HepG2 (cell line): Measurements from ENCODE around the gene SNX7. TPM values are rescaled to one million over a fixed set of nuclear protein-coding genes. Genes with fewer than 3 reads are reported as not detected.

Experiments used
- ATAC-seq: fragments of 200-7000 bp; cut with Tn5 transposase; 3 replicates; pipeline ENCODE4 v1.9.1; 2020; ENCODE audit warnings: mild to moderate bottlenecking, moderate library complexity
- BruUV-seq: library from RNA; stranded (reverse); fragments of 400-500 nt; replicated peaks from 2 replicates; lab custom pipeline; 2021; lab: Mats Ljungman, UMichigan
- CTCF ChIA-PET: fragments of 300-600 bp; formaldehyde crosslinking; extraction: SDS; loops from one replicate; lab custom pipeline; 2021; ENCODE audit warnings: low total read pairs, inconsistent platforms, low intra/inter-chr PET ratio; lab: Yijun Ruan, JAX
- POLR2A ChIA-PET: fragments of 350-600 bp; sonication (Branson Sonifier 250); formaldehyde crosslinking; loops from one replicate; lab custom pipeline; 2020; ENCODE audit warnings: antibody characterized with exemption, inconsistent platforms; lab: Yijun Ruan, JAX
- DNase-seq: peaks from one replicate; pipeline ENCODE4 v3.0.0-alpha.2; 2015; ENCODE audit warnings: low spot score
- FAIRE-seq: peaks from 3 replicates; lab custom pipeline; 2011; peaks lifted over from hg19 to GRCh38; lab: Jason Lieb, UNC
- H2AFZ ChIP-seq: one replicate; pipeline ENCODE4 v1.6.1; 2011; ENCODE audit warnings: low read length, inconsistent platforms
- H3K27ac ChIP-seq: fragments of 300-600 bp; 3 replicates; pipeline ENCODE4 v1.8.0; 2011; ENCODE audit warnings: mixed run types, mild to moderate bottlenecking, mixed read lengths, low read length, inconsistent platforms; ENCODE audit not compliant: insufficient read depth; ENCODE audit errors: extremely low read length
- H3K27me3 ChIP-seq, 2 experiments: fragments of 200-600 bp in 1 of 2; 2 replicates in 1 of 2; 3 replicates in 1 of 2; pipeline versions ENCODE4 v1.6.0 to v1.8.0; 2011; ENCODE audit warnings: low read length in 2 of 2, mild to moderate bottlenecking in 2 of 2, moderate library complexity in 2 of 2, inconsistent platforms in 1 of 2; ENCODE audit not compliant: insufficient read depth in 2 of 2, control insufficient read depth in 1 of 2
- H3K36me3 ChIP-seq, 2 experiments: fragments of 200-600 bp in 1 of 2; replicated peaks in 1 of 2; 2 replicates in 1 of 2; 3 replicates in 1 of 2; pipeline versions ENCODE4 v1.5.1 to v1.8.0; 2011; ENCODE audit warnings: low read length in 2 of 2, inconsistent platforms in 1 of 2; ENCODE audit not compliant: insufficient read depth in 2 of 2, control insufficient read depth in 1 of 2
- H3K4me1 ChIP-seq: 2 replicates; pipeline ENCODE4 v1.5.1; 2012; ENCODE audit warnings: low read length, inconsistent platforms; ENCODE audit not compliant: insufficient read depth
- H3K4me2 ChIP-seq: 2 replicates; pipeline ENCODE4 v1.6.0; 2011; ENCODE audit warnings: low read depth, low read length, inconsistent platforms
- H3K4me3 ChIP-seq, 3 experiments: fragments of 200-600 bp in 1 of 3; sonication (generic), shearing (Covaris generic) in 1 of 3; replicated peaks in 1 of 3; 2 replicates each; pipeline ENCODE4 v1.5.1; 2011 to 2016; ENCODE audit warnings: low read length in 3 of 3, inconsistent platforms in 2 of 3, low read depth in 2 of 3, mild to moderate bottlenecking in 2 of 3, control low read depth in 1 of 3, mixed read lengths in 1 of 3; ENCODE audit not compliant: insufficient read depth in 1 of 3
- H3K79me2 ChIP-seq: one replicate; pipeline ENCODE4 v1.6.1; 2011; ENCODE audit warnings: low read length, inconsistent platforms; ENCODE audit not compliant: insufficient read depth
- H3K9ac ChIP-seq: 2 replicates; pipeline ENCODE4 v1.6.0; 2011; ENCODE audit warnings: mild to moderate bottlenecking, low read depth, low read length, inconsistent platforms; ENCODE audit not compliant: insufficient read depth
- H3K9me3 ChIP-seq: 2 replicates; pipeline ENCODE4 v1.5.1; 2012; ENCODE audit warnings: mild to moderate bottlenecking, low read length
- H4K20me1 ChIP-seq: 2 replicates; pipeline ENCODE4 v1.6.0; 2011; ENCODE audit warnings: inconsistent platforms, mild to moderate bottlenecking, low read length, moderate library complexity; ENCODE audit not compliant: insufficient read depth
- ASH2L ChIP-seq: fragments of 300-600, 200-600 bp; sonication (generic); IDR thresholded peaks from 2 replicates; pipeline ENCODE4 v1.7.0; 2017; ENCODE audit warnings: low read depth, mild to moderate bottlenecking, moderate library complexity, mixed read lengths, low read length; ENCODE audit not compliant: insufficient read length
- CTCF ChIP-seq: sonication (generic); formaldehyde crosslinking; IDR thresholded peaks from 2 replicates; pipeline ENCODE4 v1.5.0; 2020; ENCODE audit warnings: mild to moderate bottlenecking, missing genetic modification reagents, moderate library complexity
- FOXC1 ChIP-seq: sonication (generic); formaldehyde crosslinking; IDR thresholded peaks from 2 replicates; pipeline ENCODE4 v1.8.0; 2022; ENCODE audit warnings: mild to moderate bottlenecking, missing genetic modification reagents, borderline replicate concordance
- HDAC1 ChIP-seq: sonication (generic); formaldehyde crosslinking; IDR thresholded peaks from 2 replicates; pipeline ENCODE4 v1.5.1; 2020; ENCODE audit warnings: mild to moderate bottlenecking, missing genetic modification reagents
- HNRNPH1 ChIP-seq: fragments of 200-400 bp; formaldehyde crosslinking; optimal IDR thresholded peaks from 2 replicates; pipeline ENCODE3; 2017; ENCODE audit warnings: mild to moderate bottlenecking, low read depth, low read length
- ISL2 ChIP-seq: sonication (generic); formaldehyde crosslinking; IDR thresholded peaks from 2 replicates; pipeline ENCODE4 v1.5.0; 2020; ENCODE audit warnings: missing genetic modification reagents
- MXD4 ChIP-seq: IDR thresholded peaks from 2 replicates; pipeline ENCODE4 v1.6.1; 2016; ENCODE audit warnings: mild to moderate bottlenecking, missing biosample characterization, missing genetic modification reagents
- STAG1 ChIP-seq: sonication (generic); formaldehyde crosslinking; IDR thresholded peaks from 2 replicates; pipeline ENCODE4 v1.4.0; 2020; ENCODE audit warnings: missing genetic modification reagents
- TCF7L2 ChIP-seq: IDR thresholded peaks from 2 replicates; pipeline ENCODE4 v1.6.1; 2011; ENCODE audit warnings: mild to moderate bottlenecking, low read depth, low read length, moderate library complexity
- TFAP4 ChIP-seq: sonication (generic); IDR thresholded peaks from 2 replicates; pipeline ENCODE4 v1.6.1; 2016; ENCODE audit warnings: low read depth, borderline replicate concordance
- ZBTB33 ChIP-seq: sonication (generic); formaldehyde crosslinking; IDR thresholded peaks from 2 replicates; pipeline ENCODE4 v1.4.0; 2020; ENCODE audit warnings: missing genetic modification reagents
- ZBTB7B ChIP-seq: sonication (generic); formaldehyde crosslinking; IDR thresholded peaks from 2 replicates; pipeline ENCODE4 v1.4.0; 2020; ENCODE audit warnings: missing genetic modification reagents
- ZC3H13 ChIP-seq: sonication (generic); formaldehyde crosslinking; IDR thresholded peaks from 2 replicates; pipeline ENCODE4 v1.8.1; 2023; ENCODE audit warnings: mild to moderate bottlenecking, missing genetic modification reagents, moderate library complexity
- ZNF354B ChIP-seq: sonication (generic); formaldehyde crosslinking; IDR thresholded peaks from 2 replicates; pipeline ENCODE4 v1.8.0; 2022; ENCODE audit warnings: mild to moderate bottlenecking, missing genetic modification reagents
- ZNF709 ChIP-seq: sonication (generic); formaldehyde crosslinking; IDR thresholded peaks from 2 replicates; pipeline ENCODE4 v1.5.0; 2020; ENCODE audit warnings: mild to moderate bottlenecking, missing genetic modification reagents
- ZNF83 ChIP-seq: sonication (generic); formaldehyde crosslinking; IDR thresholded peaks from 2 replicates; pipeline ENCODE4 v1.4.0; 2020; ENCODE audit warnings: missing genetic modification reagents, mild to moderate bottlenecking, borderline replicate concordance
- WGBS: methylation state at CpG from one replicate; pipeline ENCODE4 v1.1.6; 2017; ENCODE audit warnings: low lambda C conversion rate; 5-methylcytosine and 5-hydroxymethylcytosine counted together
- in situ Hi-C: cut with HindIII; loops from 2 replicates; pipeline ENCODE4 v1.10.0; 2017; ENCODE audit warnings: low pct_unique_long_range_greater_than_20kb; ENCODE audit not compliant: extremely low pct_ligation_motif_present
- intact Hi-C: fragments of 100-400 bp; cut with micrococcal nuclease; formaldehyde crosslinking; loops from one replicate; pipeline ENCODE4 v1.10.0; 2022; ENCODE audit not compliant: unreplicated experiment
- polyA plus RNA-seq, 8 experiments: library from polyadenylated mRNA; depleted of rRNA in 3 of 8; stranded (reverse) in 7 of 8; unstranded in 1 of 8; fragments of >200 nt; fragmentation: Illumina TruSeq in 4 of 8; extraction: Trizol in 4 of 8; gene quantifications; 2 replicates each; pipeline versions ENCODE4 v1.2.1 to v1.2.3, GENCODE V29; 2011 to 2016; ENCODE audit warnings: low read depth in 4 of 8, missing spikeins in 1 of 8, mixed read lengths in 1 of 8; ENCODE audit not compliant: insufficient read depth in 1 of 8
- total RNA-seq, 5 experiments: library from RNA; depleted of rRNA; stranded (reverse); fragments of >200 nt; fragmentation: Illumina TruSeq; extraction: Trizol; gene quantifications; 2 replicates each; pipeline ENCODE4 v1.2.3, GENCODE V29; 2016; ENCODE audit warnings: low read depth in 1 of 5
- TF ChIP-seq, protein P1 (sequence below): sonication (generic); formaldehyde crosslinking; IDR thresholded peaks from 2 replicates; pipeline ENCODE4 v1.8.0; 2023; ENCODE audit warnings: mild to moderate bottlenecking, missing genetic modification reagents

SNX7 gene
- total and polyA plus RNA-seq, 2 of the 13 experiments (the other 11 are each of a cell fraction or from before 2014, with no cell fraction given): 14.3 to 33.5 TPM

DNA sequence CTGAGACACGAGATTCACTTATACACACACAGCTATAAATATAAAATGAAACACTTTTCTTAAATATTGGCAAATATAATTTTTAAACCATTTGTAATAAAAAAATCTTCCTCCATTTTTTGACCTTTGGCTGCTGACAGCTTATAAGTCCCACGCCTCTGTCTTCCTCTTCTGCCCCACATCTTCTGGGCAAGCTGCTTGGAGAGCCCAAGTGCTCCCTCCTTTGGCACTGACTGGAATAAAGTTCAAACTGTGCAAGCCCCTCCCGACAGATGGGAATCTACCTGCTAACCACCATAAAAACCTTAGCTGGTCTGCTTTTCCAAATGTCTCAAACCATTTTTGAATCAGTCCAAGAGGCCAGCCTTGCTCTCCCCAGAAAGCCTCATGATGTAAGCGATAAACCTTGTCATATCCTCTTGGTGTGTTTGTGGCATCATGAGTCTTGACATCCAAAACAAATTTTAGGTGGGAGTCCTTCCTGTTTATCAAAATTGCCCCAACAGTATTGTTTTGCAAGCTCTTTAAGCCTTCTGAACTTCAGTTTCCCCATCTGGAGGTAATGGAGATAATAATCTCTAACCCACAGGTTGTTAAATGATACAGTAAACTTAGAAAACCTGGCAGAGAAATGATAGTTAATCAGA lies 99.8 kb downstream of the SNX7 start:
- in situ Hi-C loops: no loop called here
- peak; percentile 49; the same call in 1 of the 3 replicates for ATAC-seq

More for the DNA sequence above, 99.8 kb downstream of the SNX7 start:
- Histone ChIP-seq H3K27me3 (no peaks in the 10 kb centered on the region), H2AFZ (no peak overlapping the region), H3K9ac (no peak overlapping the region), H3K9me3 (no peaks in the 10 kb centered on the region), H3K36me3 (no peaks in the 10 kb centered on the region; a peak in 1 of 5 replicates), H3K4me1 (no peaks in the 10 kb centered on the region), H3K4me2 (no peak overlapping the region), H3K79me2 (no peaks in the 10 kb centered on the region), H3K4me3 (no peak overlapping the region), H3K27ac (no peak overlapping the region), H4K20me1 (no peaks in the 10 kb centered on the region)
- no peak for TF ChIP-seq ZNF83 (CRISPR knock-in tag)
- TF ChIP-seq ZNF354B (CRISPR knock-in tag): no peak
- TF ChIP-seq FOXC1 (CRISPR knock-in tag): no peak
- TF ChIP-seq, protein P1, sequence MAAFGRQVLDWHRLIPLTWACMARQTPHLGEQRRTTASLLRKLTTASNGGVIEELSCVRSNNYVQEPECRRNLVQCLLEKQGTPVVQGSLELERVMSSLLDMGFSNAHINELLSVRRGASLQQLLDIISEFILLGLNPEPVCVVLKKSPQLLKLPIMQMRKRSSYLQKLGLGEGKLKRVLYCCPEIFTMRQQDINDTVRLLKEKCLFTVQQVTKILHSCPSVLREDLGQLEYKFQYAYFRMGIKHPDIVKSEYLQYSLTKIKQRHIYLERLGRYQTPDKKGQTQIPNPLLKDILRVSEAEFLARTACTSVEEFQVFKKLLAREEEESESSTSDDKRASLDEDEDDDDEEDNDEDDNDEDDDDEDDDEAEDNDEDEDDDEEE (CRISPR knock-in tag): no peak
- TF ChIP-seq HDAC1 (CRISPR knock-in tag): no peak
- TF ChIP-seq ISL2 (CRISPR knock-in tag): no peak
- no peak for TF ChIP-seq TFAP4
- TF ChIP-seq HNRNPH1: no peak
- no peak for TF ChIP-seq MXD4 (CRISPR knock-in tag)
- 0 out of 2 replicates have a peak, but pooled peaks have one; percentile 19 for TF ChIP-seq CTCF (CRISPR knock-in tag)
- TF ChIP-seq ASH2L: no peak
- no peak for TF ChIP-seq ZBTB7B
- TF ChIP-seq ZNF709 (CRISPR knock-in tag): no peak
- peak; percentile 15; the same call in 1 of the 2 replicates for TF ChIP-seq STAG1 (CRISPR knock-in tag)
- no peak for TF ChIP-seq TCF7L2
- TF ChIP-seq ZC3H13 (CRISPR knock-in tag): no peak
- no peak for TF ChIP-seq ZBTB33
- BruUV-seq: no TSS peak
- 86% methylated on average over 4 of the region's 4 CpGs for WGBS
- DNase-seq (peak; percentile 15), FAIRE-seq (no peak)
- CTCF ChIA-PET: no interaction called here
- intact Hi-C loops: loop anchor here (5.0 kb wide), 1 partner anchor 204 kb away; no protein-coding TSS in a partner anchor
- POLR2A ChIA-PET: no interaction called here
